K562 (cell line): ENCODE measurements around the gene SUSD3. TPM values are rescaled to one million over a fixed set of nuclear protein-coding genes. Genes with fewer than 3 reads are reported as not detected.
A peak's percentile ranks its signal among the peaks of the same experiment; 100 is the strongest.

Source experiments
- ARID2 ChIP-seq: fragments of 450-650 bp; IDR thresholded peaks from 2 replicates; pipeline ENCODE4 v1.6.1; 2017; ENCODE audit warnings: antibody characterized with exemption, mild to moderate bottlenecking
- BMI1 ChIP-seq: fragments of 150-350 bp; IDR thresholded peaks from 2 replicates; pipeline ENCODE4 v1.6.1; 2014; ENCODE audit warnings: low read length
- E2F3 ChIP-seq: fragments of 250-450 bp; sonication (Bioruptor Pico); IDR thresholded peaks from 2 replicates; pipeline ENCODE4 v1.4.0; 2020; ENCODE audit warnings: mild to moderate bottlenecking
- FOXK1 ChIP-seq: sonication (generic); formaldehyde crosslinking; IDR thresholded peaks from 2 replicates; pipeline ENCODE4 v1.8.0; 2022; ENCODE audit warnings: missing genetic modification reagents, mild to moderate bottlenecking, borderline replicate concordance
- FOXP1 ChIP-seq: sonication (generic); formaldehyde crosslinking; IDR thresholded peaks from 2 replicates; pipeline ENCODE4 v1.8.0; 2022; ENCODE audit warnings: mild to moderate bottlenecking, missing genetic modification reagents
- JUND ChIP-seq, 2 experiments: IDR thresholded peaks; 2 replicates in 1 of 2; 3 replicates in 1 of 2; pipeline ENCODE4 v1.6.1; 2011; ENCODE audit warnings: borderline replicate concordance in 2 of 2, low read depth in 2 of 2, low read length in 2 of 2, improper control_type of control experiment in 1 of 2, missing biosample characterization in 1 of 2, missing genetic modification characterization in 1 of 2, missing genetic modification reagents in 1 of 2
- KDM4B ChIP-seq, 2 experiments: fragments of 450-650 bp in 1 of 2; sonication (generic) in 1 of 2; IDR thresholded peaks; 2 replicates each; pipeline ENCODE4 v1.6.1; 2016 to 2017; ENCODE audit warnings: borderline replicate concordance in 2 of 2, antibody characterized with exemption in 1 of 2, low read depth in 1 of 2, mild to moderate bottlenecking in 1 of 2
- KLF10 ChIP-seq: fragments of 250-450 bp; sonication (Bioruptor Pico); IDR thresholded peaks from 2 replicates; pipeline ENCODE4 v1.6.1; 2021; ENCODE audit warnings: matching md5 sums
- LARP7 ChIP-seq: fragments of 450-650 bp; IDR thresholded peaks from 2 replicates; pipeline ENCODE4 v1.6.1; 2016
- MYC ChIP-seq, 2 experiments: fragments of 250-450 bp in 1 of 2; sonication (Bioruptor Pico) in 1 of 2; IDR thresholded peaks; 2 replicates each; pipeline versions ENCODE4 v1.5.1 to v1.6.1; 2012 to 2021; ENCODE audit warnings: low read depth in 2 of 2, borderline replicate concordance in 1 of 2, improper control_type of control experiment in 1 of 2, low read length in 1 of 2, mild to moderate bottlenecking in 1 of 2, moderate library complexity in 1 of 2
- POLR2G ChIP-seq: fragments of 200-400 bp; formaldehyde crosslinking; IDR thresholded peaks from 2 replicates; pipeline ENCODE4 v1.6.1; 2017; ENCODE audit warnings: low read depth, mild to moderate bottlenecking, antibody characterized with exemption, low read length, moderate library complexity
- STAT5A ChIP-seq: IDR thresholded peaks from 2 replicates; pipeline ENCODE4 v1.6.1; 2012; ENCODE audit warnings: low read length, inconsistent platforms, borderline replicate concordance
- ZNF212 ChIP-seq: fragments of 450-650 bp; formaldehyde crosslinking; IDR thresholded peaks from 2 replicates; pipeline ENCODE4 v1.4.0; 2020; ENCODE audit warnings: mild to moderate bottlenecking
- ZNF764 ChIP-seq: fragments of 250-450 bp; sonication (Bioruptor Pico); IDR thresholded peaks from 2 replicates; pipeline ENCODE4 v1.4.0; 2020; ENCODE audit warnings: low read depth, mild to moderate bottlenecking, moderate library complexity
- ZZZ3 ChIP-seq: fragments of 450-650 bp; IDR thresholded peaks from 2 replicates; pipeline ENCODE4 v1.6.1; 2016; ENCODE audit warnings: antibody characterized with exemption, mild to moderate bottlenecking, moderate library complexity
- polyA plus RNA-seq, 8 experiments: library from polyadenylated mRNA; depleted of rRNA in 4 of 8; stranded (reverse) in 5 of 8; unstranded in 3 of 8; fragments of >200 nt; fragmentation: Nextera tagmentation in 2 of 8; fragmentation: Illumina TruSeq in 1 of 8; extraction: Ambion mirVana in 2 of 8; extraction: Trizol in 1 of 8; gene quantifications; 2 replicates each; pipeline versions ENCODE4 v1.2.1 to v1.2.3, GENCODE V29; 2011 to 2014; ENCODE audit warnings: inconsistent platforms in 1 of 8, missing spikeins in 1 of 8
- total RNA-seq, 7 experiments: library from RNA; depleted of rRNA in 6 of 7; stranded (reverse); fragments of >200 nt in 6 of 7; fragmentation: Illumina TruSeq in 2 of 7; extraction: Trizol in 2 of 7; gene quantifications; 2 replicates each; pipeline versions ENCODE4 v1.2.1 to v1.2.3, GENCODE V29; 2011 to 2021; ENCODE audit warnings: low replicate concordance in 1 of 7
- TF ChIP-seq, protein P1 (sequence below): sonication (generic); formaldehyde crosslinking; IDR thresholded peaks from 2 replicates; pipeline ENCODE4 v1.8.1; 2023; ENCODE audit warnings: mild to moderate bottlenecking, missing genetic modification reagents
- TF ChIP-seq, protein P2 (sequence below): fragments of 250-450 bp; sonication (Bioruptor Pico); IDR thresholded peaks from 2 replicates; pipeline ENCODE4 v1.8.0; 2022; ENCODE audit warnings: inconsistent platforms
- TF ChIP-seq, protein P3 (sequence below): fragments of 250-450 bp; sonication (Bioruptor Pico); IDR thresholded peaks from 2 replicates; pipeline ENCODE4 v1.9.0; 2021; ENCODE audit warnings: mild to moderate bottlenecking
- TF ChIP-seq, protein P4 (sequence below), 2 experiments: fragments of 450-650 bp; conservative IDR thresholded peaks; 2 replicates each; pipeline ENCODE4 v1.6.1; 2017; ENCODE audit warnings: mild to moderate bottlenecking in 2 of 2, moderate library complexity in 2 of 2

The SUSD3 gene
- total and polyA plus RNA-seq, 9 of the 15 experiments (the other 6 are each of a cell fraction or from before 2014, with no cell fraction given): 1.3 to 21.7 (median 11.4) TPM

DNA sequence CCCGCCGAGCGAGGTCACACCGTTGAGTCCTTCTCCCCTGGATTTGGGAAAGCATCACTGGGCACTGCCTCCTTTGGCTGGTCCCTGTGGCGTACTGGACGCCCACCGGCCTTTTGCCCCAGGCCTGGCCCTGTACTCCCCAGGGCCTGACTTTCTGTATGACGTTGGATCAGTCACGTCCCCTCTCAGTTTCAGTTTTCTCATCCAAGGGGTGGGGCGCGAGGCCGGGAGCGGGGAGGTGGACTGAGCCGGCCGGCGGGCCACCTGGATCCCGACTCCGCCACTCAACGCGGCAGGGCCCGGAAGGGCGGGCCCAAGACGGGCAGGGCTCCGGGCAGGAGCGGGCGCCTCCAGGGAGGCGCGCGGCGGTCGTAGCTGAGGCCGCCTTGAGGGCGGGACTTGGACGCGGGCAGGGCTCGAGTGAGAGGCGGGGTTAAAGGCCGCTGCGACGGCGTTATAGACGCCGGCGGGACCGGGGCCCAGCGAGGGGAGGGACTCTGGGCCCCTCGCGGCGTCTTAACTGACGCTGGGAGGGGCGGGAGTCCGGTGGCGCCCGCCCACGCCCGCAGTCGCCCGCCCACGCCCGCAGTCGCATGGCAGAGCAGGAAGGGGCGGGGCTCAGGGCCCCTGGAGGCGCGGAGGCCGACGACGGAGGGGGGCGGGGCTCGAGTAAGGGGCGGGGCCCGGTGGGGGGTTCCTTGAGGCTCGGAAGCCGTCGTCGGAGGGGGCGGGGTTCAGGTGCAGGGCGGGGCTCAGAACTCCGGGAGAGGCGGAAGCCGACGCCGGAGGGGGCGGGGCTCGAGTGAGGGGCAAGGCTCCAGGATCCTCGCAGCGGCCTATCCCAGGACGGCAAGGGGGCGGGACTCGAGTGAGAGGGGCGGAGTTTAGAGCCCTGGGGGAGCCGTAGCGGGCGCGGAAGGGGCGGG, 37.0 kb downstream of the SUSD3 start (continued):
- TF ChIP-seq, protein P1, sequence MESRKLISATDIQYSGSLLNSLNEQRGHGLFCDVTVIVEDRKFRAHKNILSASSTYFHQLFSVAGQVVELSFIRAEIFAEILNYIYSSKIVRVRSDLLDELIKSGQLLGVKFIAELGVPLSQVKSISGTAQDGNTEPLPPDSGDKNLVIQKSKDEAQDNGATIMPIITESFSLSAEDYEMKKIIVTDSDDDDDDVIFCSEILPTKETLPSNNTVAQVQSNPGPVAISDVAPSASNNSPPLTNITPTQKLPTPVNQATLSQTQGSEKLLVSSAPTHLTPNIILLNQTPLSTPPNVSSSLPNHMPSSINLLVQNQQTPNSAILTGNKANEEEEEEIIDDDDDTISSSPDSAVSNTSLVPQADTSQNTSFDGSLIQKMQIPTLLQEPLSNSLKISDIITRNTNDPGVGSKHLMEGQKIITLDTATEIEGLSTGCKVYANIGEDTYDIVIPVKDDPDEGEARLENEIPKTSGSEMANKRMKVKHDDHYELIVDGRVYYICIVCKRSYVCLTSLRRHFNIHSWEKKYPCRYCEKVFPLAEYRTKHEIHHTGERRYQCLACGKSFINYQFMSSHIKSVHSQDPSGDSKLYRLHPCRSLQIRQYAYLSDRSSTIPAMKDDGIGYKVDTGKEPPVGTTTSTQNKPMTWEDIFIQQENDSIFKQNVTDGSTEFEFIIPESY (CRISPR knock-in tag): no peak; the same call in 1 of the 2 replicates
- TF ChIP-seq KDM4B (IDR thresholded peaks at IDR 0.05; ENCODE audit: borderline replicate concordance in 2 of 2, low read depth in 1 of 2): no peak
- TF ChIP-seq, protein P2, sequence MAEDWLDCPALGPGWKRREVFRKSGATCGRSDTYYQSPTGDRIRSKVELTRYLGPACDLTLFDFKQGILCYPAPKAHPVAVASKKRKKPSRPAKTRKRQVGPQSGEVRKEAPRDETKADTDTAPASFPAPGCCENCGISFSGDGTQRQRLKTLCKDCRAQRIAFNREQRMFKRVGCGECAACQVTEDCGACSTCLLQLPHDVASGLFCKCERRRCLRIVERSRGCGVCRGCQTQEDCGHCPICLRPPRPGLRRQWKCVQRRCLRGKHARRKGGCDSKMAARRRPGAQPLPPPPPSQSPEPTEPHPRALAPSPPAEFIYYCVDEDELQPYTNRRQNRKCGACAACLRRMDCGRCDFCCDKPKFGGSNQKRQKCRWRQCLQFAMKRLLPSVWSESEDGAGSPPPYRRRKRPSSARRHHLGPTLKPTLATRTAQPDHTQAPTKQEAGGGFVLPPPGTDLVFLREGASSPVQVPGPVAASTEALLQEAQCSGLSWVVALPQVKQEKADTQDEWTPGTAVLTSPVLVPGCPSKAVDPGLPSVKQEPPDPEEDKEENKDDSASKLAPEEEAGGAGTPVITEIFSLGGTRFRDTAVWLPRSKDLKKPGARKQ (CRISPR knock-in tag): no peak
- no peak for TF ChIP-seq E2F3
- no peak for TF ChIP-seq JUND (IDR thresholded peaks at IDR 0.05; ENCODE audit: borderline replicate concordance, low read depth, low read length)
- no peak for TF ChIP-seq JUND (tag; IDR thresholded peaks at IDR 0.05; ENCODE audit: borderline replicate concordance, low read depth, low read length)
- TF ChIP-seq ZNF764 (CRISPR knock-in tag): no peak
- no peak for TF ChIP-seq ZNF212 (CRISPR knock-in tag)
- TF ChIP-seq FOXP1 (CRISPR knock-in tag): no peak
- TF ChIP-seq KLF10 (CRISPR knock-in tag): no peak
- TF ChIP-seq ARID2: no peak
- peak; percentile 97 for TF ChIP-seq POLR2G
- TF ChIP-seq, protein P3, sequence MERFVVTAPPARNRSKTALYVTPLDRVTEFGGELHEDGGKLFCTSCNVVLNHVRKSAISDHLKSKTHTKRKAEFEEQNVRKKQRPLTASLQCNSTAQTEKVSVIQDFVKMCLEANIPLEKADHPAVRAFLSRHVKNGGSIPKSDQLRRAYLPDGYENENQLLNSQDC: no peak
- TF ChIP-seq BMI1: no peak
- TF ChIP-seq, protein P4, sequence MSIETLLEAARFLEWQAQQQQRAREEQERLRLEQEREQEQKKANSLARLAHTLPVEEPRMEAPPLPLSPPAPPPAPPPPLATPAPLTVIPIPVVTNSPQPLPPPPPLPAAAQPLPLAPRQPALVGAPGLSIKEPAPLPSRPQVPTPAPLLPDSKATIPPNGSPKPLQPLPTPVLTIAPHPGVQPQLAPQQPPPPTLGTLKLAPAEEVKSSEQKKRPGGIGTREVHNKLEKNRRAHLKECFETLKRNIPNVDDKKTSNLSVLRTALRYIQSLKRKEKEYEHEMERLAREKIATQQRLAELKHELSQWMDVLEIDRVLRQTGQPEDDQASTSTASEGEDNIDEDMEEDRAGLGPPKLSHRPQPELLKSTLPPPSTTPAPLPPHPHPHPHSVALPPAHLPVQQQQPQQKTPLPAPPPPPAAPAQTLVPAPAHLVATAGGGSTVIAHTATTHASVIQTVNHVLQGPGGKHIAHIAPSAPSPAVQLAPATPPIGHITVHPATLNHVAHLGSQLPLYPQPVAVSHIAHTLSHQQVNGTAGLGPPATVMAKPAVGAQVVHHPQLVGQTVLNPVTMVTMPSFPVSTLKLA (conservative IDR thresholded peaks at IDR 0.05): peak; percentile 46 to 75; a peak in 3 of 4 replicates
- no peak for TF ChIP-seq FOXK1 (CRISPR knock-in tag)
- TF ChIP-seq LARP7: no peak
- TF ChIP-seq STAT5A: no peak
- TF ChIP-seq ZZZ3: no peak
- peak; percentile 71 for TF ChIP-seq MYC (IDR thresholded peaks at IDR 0.05; ENCODE audit: low read depth, low read length)
- TF ChIP-seq MYC (CRISPR knock-in tag; IDR thresholded peaks at IDR 0.05; ENCODE audit: borderline replicate concordance, low read depth): no peak
